Measurements from ENCODE around the gene TYW5. TPM values are rescaled to one million over a fixed set of nuclear protein-coding genes. Genes with fewer than 3 reads are reported as not detected.

Gene TYW5
- total RNA-seq, 1 experiment from 2014 or later: 7.2 TPM

GRCh38 chr2:199989822-199990221, 34.5 kb upstream of the TYW5 start:
- H3K4me2 ChIP-seq: no peak overlapping the region
- BruUV-seq (replicated peaks): no TSS peak
- no peaks in the 10 kb centered on the region for H3K9me3 ChIP-seq (ENCODE audit: insufficient read depth, low read depth)
- H3K27me3 ChIP-seq (ENCODE audit: insufficient read depth, low read depth): no peaks in the 10 kb centered on the region
- H3K36me3 ChIP-seq (ENCODE audit: low read depth): no peaks in the 10 kb centered on the region
- H3K79me2 ChIP-seq (ENCODE audit: low read depth): no peaks in the 10 kb centered on the region
- TF ChIP-seq EZH2 (IDR thresholded peaks at IDR 0.05; ENCODE audit: low read depth): no peak
- H2AFZ ChIP-seq: no peak overlapping the region
- no peak overlapping the region for H3K27ac ChIP-seq
- H3F3A ChIP-seq (ENCODE audit: insufficient read depth, low read depth): no peaks in the 10 kb centered on the region
- H3K4me1 ChIP-seq (replicated peaks; ENCODE audit: insufficient read depth): no peaks in the 10 kb centered on the region
- POLR2A ChIA-PET (ENCODE audit: unreplicated experiment): no interaction called here
- no peaks in the 10 kb centered on the region for H4K20me1 ChIP-seq (ENCODE audit: insufficient read depth)
- CTCF ChIA-PET: no interaction called here
- no peak for DNase-seq
- intact Hi-C loops (cut with micrococcal nuclease; ENCODE audit: unreplicated experiment): no loop called here
- no peak overlapping the region for H3K4me3 ChIP-seq
- H3K9me2 ChIP-seq (ENCODE audit: insufficient read depth): peaks cover 4% of the 10 kb centered on the region; the same call in 1 of the 2 replicates

GRCh38 chr2:199988151-199988550, 32.9 kb upstream of the TYW5 start:
- no peak for TF ChIP-seq EZH2 (IDR thresholded peaks at IDR 0.05; ENCODE audit: low read depth)
- no peak for TF ChIP-seq CTCF (conservative IDR thresholded peaks at IDR 0.05)
- no peaks in the 10 kb centered on the region for H3K27me3 ChIP-seq (ENCODE audit: insufficient read depth, low read depth)
- no peaks in the 10 kb centered on the region for H3K36me3 ChIP-seq (ENCODE audit: low read depth)
- CTCF ChIA-PET: no interaction called here
- no TSS peak for BruUV-seq (replicated peaks)
- H3K79me2 ChIP-seq (ENCODE audit: low read depth): no peaks in the 10 kb centered on the region
- H3K9me2 ChIP-seq (ENCODE audit: insufficient read depth): peaks cover 4% of the 10 kb centered on the region; the same call in 1 of the 2 replicates
- H3K4me1 ChIP-seq (replicated peaks; ENCODE audit: insufficient read depth): no peaks in the 10 kb centered on the region
- DNase-seq: no peak
- POLR2A ChIA-PET (ENCODE audit: unreplicated experiment): no interaction called here
- no peak overlapping the region for H2AFZ ChIP-seq
- H3F3A ChIP-seq (ENCODE audit: insufficient read depth, low read depth): no peaks in the 10 kb centered on the region
- H4K20me1 ChIP-seq (ENCODE audit: insufficient read depth): no peaks in the 10 kb centered on the region
- H3K9me3 ChIP-seq (ENCODE audit: insufficient read depth, low read depth): no peaks in the 10 kb centered on the region
- H3K4me3 ChIP-seq: no peak overlapping the region
- no peak overlapping the region for H3K4me2 ChIP-seq
- H3K27ac ChIP-seq: no peak overlapping the region
- intact Hi-C loops (cut with micrococcal nuclease; ENCODE audit: unreplicated experiment): no loop called here

GRCh38 chr2:199987586-199987985, 32.3 kb upstream of the TYW5 start:
- H3K79me2 ChIP-seq (ENCODE audit: low read depth): no peaks in the 10 kb centered on the region
- H3K4me2 ChIP-seq: no peak overlapping the region
- H3K9me2 ChIP-seq (ENCODE audit: insufficient read depth): peaks cover 4% of the 10 kb centered on the region; the same call in 1 of the 2 replicates
- H3K27me3 ChIP-seq (ENCODE audit: insufficient read depth, low read depth): no peaks in the 10 kb centered on the region
- TF ChIP-seq CTCF (conservative IDR thresholded peaks at IDR 0.05) (no peak), EZH2 (IDR thresholded peaks at IDR 0.05; ENCODE audit: low read depth) (no peak)
- no peaks in the 10 kb centered on the region for H3K36me3 ChIP-seq (ENCODE audit: low read depth)
- no peak overlapping the region for H2AFZ ChIP-seq
- POLR2A ChIA-PET (ENCODE audit: unreplicated experiment): interaction anchor here (0.6 kb wide), 1 partner anchor 822 kb away, joined by 6 read pairs; no protein-coding TSS in a partner anchor
- no peak overlapping the region for H3K27ac ChIP-seq
- no peaks in the 10 kb centered on the region for H3K9me3 ChIP-seq (ENCODE audit: insufficient read depth, low read depth)
- no peaks in the 10 kb centered on the region for H4K20me1 ChIP-seq (ENCODE audit: insufficient read depth)
- CTCF ChIA-PET: no interaction called here
- no peak for DNase-seq
- no peaks in the 10 kb centered on the region for H3K4me1 ChIP-seq (replicated peaks; ENCODE audit: insufficient read depth)
- no TSS peak for BruUV-seq (replicated peaks)
- intact Hi-C loops (cut with micrococcal nuclease; ENCODE audit: unreplicated experiment): no loop called here
- H3F3A ChIP-seq (ENCODE audit: insufficient read depth, low read depth): no peaks in the 10 kb centered on the region
- H3K4me3 ChIP-seq: no peak overlapping the region
